Breast epithelium (tissue), 4 donors: ENCODE results near the gene C16orf78. TPM values are rescaled to one million over a fixed set of nuclear protein-coding genes. Genes with fewer than 3 reads are reported as not detected.

ENCODE experiments used
- DNase-seq, 2 donors: peaks; one replicate each; pipeline ENCODE4 v3.0.0-alpha.2; 2019; ENCODE audit warnings: low spot score in 2 of 2
- H3K27ac ChIP-seq, 2 donors: fragments of 200-600 bp; sonication (generic) in 1 of 2; one replicate each; pipeline ENCODE4 v1.5.1; 2016 to 2019; ENCODE audit warnings: mild to moderate bottlenecking in 1 of 2
- H3K27me3 ChIP-seq, 2 donors: fragments of 200-600 bp; sonication (generic) in 1 of 2; one replicate each; pipeline versions ENCODE4 v1.5.1 to v1.6.0; 2017 to 2019; ENCODE audit warnings: control low read depth in 1 of 2, mild to moderate bottlenecking in 1 of 2
- H3K36me3 ChIP-seq: fragments of 200-600 bp; one replicate; pipeline ENCODE4 v1.5.1; 2019
- H3K4me1 ChIP-seq, 2 donors: fragments of 200-600 bp; sonication (generic); one replicate each; pipeline ENCODE4 v1.5.1; 2016 to 2019; ENCODE audit warnings: control low read depth in 1 of 2
- H3K4me3 ChIP-seq, 3 donors: fragments of 200-600 bp; sonication (generic); 1 replicate in 2 of 3; 2 replicates in 1 of 3; pipeline ENCODE4 v1.5.1; 2016 to 2019; ENCODE audit warnings: mild to moderate bottlenecking in 3 of 3, moderate library complexity in 2 of 3
- H3K9me3 ChIP-seq, 2 donors: fragments of 200-600 bp; sonication (generic) in 1 of 2; one replicate each; pipeline ENCODE4 v1.5.1; 2016 to 2019; ENCODE audit warnings: control low read depth in 1 of 2
- CTCF ChIP-seq, 3 donors: fragments of 450-650 bp; IDR thresholded peaks; one replicate each; pipeline ENCODE4 v1.5.1; 2016 to 2017; ENCODE audit warnings: antibody characterized with exemption in 3 of 3, mild to moderate bottlenecking in 3 of 3, moderate library complexity in 3 of 3
- POLR2A ChIP-seq: fragments of 450-650 bp; IDR thresholded peaks from one replicate; pipeline ENCODE4 v1.6.1; 2016; ENCODE audit warnings: antibody characterized with exemption, mild to moderate bottlenecking, moderate library complexity
- POLR2AphosphoS5 ChIP-seq, 3 donors: sonication (generic); formaldehyde crosslinking; IDR thresholded peaks; one replicate each; pipeline ENCODE4 v1.6.1; 2017; ENCODE audit warnings: antibody characterized with exemption in 3 of 3
- intact Hi-C: fragments of 100-400 bp; cut with DNase I; formaldehyde crosslinking; loops from one replicate; pipeline ENCODE4 v1.15.1; 2023; ENCODE audit warnings: low total_unique reads
- total RNA-seq, 3 donors: library from RNA; depleted of rRNA; stranded (reverse); fragments of >200 nt; gene quantifications; one replicate each; pipeline ENCODE4 v1.1.0, GENCODE V29; 2016

The C16orf78 gene
- total RNA-seq, 3 donors from 2014 or later = not detected

DNA sequence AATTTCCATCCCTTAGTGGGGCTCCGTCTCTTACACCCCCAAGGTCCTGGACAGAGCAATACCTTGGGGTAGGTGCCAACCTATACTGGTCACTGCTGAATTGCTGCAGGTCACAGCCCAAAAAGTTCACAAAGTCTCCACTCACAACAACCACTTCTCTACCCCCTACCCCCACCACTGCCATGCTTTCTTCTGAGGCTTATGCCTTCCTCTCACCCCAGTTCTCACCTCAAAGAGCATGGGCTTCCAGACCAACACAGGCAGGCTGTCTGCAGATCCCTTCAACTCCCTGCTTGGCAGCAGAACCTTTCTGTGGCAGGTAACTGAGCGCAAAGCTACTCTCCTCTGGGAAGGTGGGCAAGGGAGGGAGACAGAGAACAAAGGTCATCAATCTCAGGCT, 35.5 kb downstream of the C16orf78 start:
- no peaks in the 10 kb centered on the region for H3K36me3 ChIP-seq
- intact Hi-C loops = no loop called here
- TF ChIP-seq POLR2AphosphoS5 (IDR thresholded peaks at IDR 0.05) (no peak), CTCF (IDR thresholded peaks at IDR 0.05) (no peak), POLR2A (no peak)
- no peak overlapping the region for H3K4me3 ChIP-seq
- H3K27ac ChIP-seq = no peak overlapping the region
- no peaks in the 10 kb centered on the region for H3K27me3 ChIP-seq
- no peaks in the 10 kb centered on the region for H3K9me3 ChIP-seq
- DNase-seq = no peak
- no peaks in the 10 kb centered on the region for H3K4me1 ChIP-seq

DNA sequence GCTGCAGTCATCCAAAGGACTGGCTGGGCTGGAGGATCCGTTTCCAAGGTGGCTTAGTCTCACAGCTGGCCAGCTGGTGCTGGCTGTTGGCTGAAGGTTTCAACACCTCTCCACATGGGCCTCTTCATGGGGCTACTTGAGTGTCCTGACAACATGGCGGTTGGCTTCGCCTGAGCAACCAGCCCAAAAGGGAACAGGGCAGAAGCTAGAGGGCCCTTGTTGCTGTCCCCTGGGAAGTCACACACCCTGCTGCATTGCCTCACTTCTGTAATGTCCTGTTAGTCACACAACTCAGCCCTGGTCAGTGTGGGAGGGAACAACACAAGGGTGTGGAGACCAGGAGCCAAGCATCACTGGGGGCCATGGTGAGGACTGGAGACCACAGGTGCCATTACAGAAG, 36.6 kb downstream of the C16orf78 start:
- no peak overlapping the region for H3K27ac ChIP-seq
- H3K4me3 ChIP-seq = no peak overlapping the region
- no peaks in the 10 kb centered on the region for H3K27me3 ChIP-seq
- H3K4me1 ChIP-seq = no peaks in the 10 kb centered on the region
- no peak for DNase-seq
- TF ChIP-seq POLR2A (no peak), POLR2AphosphoS5 (IDR thresholded peaks at IDR 0.05) (no peak), CTCF (IDR thresholded peaks at IDR 0.05) (no peak)
- H3K9me3 ChIP-seq = no peaks in the 10 kb centered on the region
- intact Hi-C loops = loop anchor here (10.0 kb wide), 1 partner anchor 1675 kb away; no protein-coding TSS in a partner anchor
- no peaks in the 10 kb centered on the region for H3K36me3 ChIP-seq

- no peaks in the 10 kb centered on the region for H3K36me3 ChIP-seq
- no peak for DNase-seq
- H3K9me3 ChIP-seq = no peaks in the 10 kb centered on the region
- H3K27ac ChIP-seq = no peak overlapping the region
- H3K4me1 ChIP-seq = no peaks in the 10 kb centered on the region
- TF ChIP-seq CTCF (IDR thresholded peaks at IDR 0.05) = no peak
- no peak for TF ChIP-seq POLR2AphosphoS5 (IDR thresholded peaks at IDR 0.05)
- no peak for TF ChIP-seq POLR2A
- intact Hi-C loops = loop anchor here (10.0 kb wide), 1 partner anchor 1677 kb away; no protein-coding TSS in a partner anchor
- no peaks in the 10 kb centered on the region for H3K27me3 ChIP-seq
- H3K4me3 ChIP-seq = no peak overlapping the region
These were observed 37.7 kb downstream of the C16orf78 start for GRCh38 chr16:49411121-49411970.

GRCh38 chr16:49414671-49415070, 41.1 kb downstream of the C16orf78 start:
- Histone ChIP-seq H3K27me3 (no peaks in the 10 kb centered on the region), H3K4me1 (no peaks in the 10 kb centered on the region), H3K9me3 (no peaks in the 10 kb centered on the region), H3K27ac (no peak overlapping the region), H3K4me3 (no peak overlapping the region), H3K36me3 (no peaks in the 10 kb centered on the region)
- intact Hi-C loops = loop anchor here (10.0 kb wide), 1 partner anchor 1680 kb away; no protein-coding TSS in a partner anchor
- DNase-seq = no peak
- TF ChIP-seq POLR2A = no peak
- TF ChIP-seq CTCF (IDR thresholded peaks at IDR 0.05) = no peak
- TF ChIP-seq POLR2AphosphoS5 (IDR thresholded peaks at IDR 0.05) = no peak

DNA sequence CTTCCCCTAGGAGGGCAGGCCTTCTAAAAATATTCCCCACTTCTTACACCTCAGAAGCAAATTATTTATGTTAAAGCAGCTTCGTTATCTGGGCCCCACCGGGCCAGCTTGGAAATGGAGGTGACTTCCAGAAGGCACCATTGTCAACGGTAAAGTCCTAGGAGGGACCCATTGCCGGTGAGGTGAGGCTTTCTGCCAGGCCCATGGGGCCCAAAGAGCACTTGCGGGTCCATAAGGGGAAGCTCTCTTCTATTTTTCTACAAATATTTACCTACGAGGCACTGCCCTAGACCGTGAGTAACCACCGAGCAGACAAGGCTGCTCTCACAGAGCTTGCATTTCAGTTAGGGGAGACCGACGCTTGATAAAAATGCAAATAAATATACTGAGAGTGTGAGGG, 41.5 kb downstream of the C16orf78 start:
- Histone ChIP-seq H3K27me3 (no peaks in the 10 kb centered on the region), H3K36me3 (no peaks in the 10 kb centered on the region), H3K4me3 (no peak overlapping the region), H3K27ac (no peak overlapping the region), H3K4me1 (no peaks in the 10 kb centered on the region), H3K9me3 (no peaks in the 10 kb centered on the region)
- intact Hi-C loops = loop anchor here (10.0 kb wide), 1 partner anchor 1680 kb away; no protein-coding TSS in a partner anchor
- TF ChIP-seq CTCF (IDR thresholded peaks at IDR 0.05) = no peak
- TF ChIP-seq POLR2A = no peak
- TF ChIP-seq POLR2AphosphoS5 (IDR thresholded peaks at IDR 0.05) = no peak
- no peak for DNase-seq
